HG03565 (cell line): ENCODE results near the gene PTGES2.

Experiments
- ATAC-seq: cut with Tn5 transposase; IDR thresholded peaks from one replicate; pipeline ENCODE4 v1.9.1; 2021; ENCODE audit warnings: mild to moderate bottlenecking, moderate library complexity; ENCODE audit not compliant: unreplicated experiment

Gene PTGES2

DNA sequence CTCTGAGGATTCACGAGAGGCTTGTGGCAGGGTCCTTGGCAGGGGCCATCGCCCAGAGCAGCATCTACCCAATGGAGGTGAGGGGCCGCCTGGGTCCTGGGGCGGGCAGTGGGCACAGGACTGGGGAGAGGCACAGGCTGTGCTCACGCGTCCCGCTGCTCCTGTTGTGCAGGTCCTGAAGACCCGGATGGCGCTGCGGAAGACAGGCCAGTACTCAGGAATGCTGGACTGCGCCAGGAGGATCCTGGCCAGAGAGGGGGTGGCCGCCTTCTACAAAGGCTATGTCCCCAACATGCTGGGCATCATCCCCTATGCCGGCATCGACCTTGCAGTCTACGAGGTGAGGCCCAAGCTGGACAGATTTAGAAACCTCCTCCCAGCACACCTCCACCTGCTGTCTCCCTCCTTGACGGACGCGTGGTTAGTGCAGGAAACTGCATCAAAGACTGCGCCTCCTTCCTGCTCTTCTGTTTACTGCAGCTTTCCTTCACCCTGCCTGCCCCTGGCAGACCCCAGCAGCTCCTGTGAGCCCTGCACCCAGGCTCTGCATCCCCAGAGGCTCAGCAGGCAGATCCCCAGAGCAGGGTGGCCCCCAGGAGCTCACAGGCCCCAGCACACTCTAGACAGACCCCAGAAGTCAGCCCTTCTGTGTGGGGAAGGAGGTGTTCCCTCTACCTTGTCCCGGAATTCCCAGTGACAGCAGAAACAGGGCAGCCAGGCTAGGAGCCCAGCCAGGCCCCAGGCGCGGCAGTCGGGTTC lies 21.2 kb downstream of the PTGES2 start:
- no peak for ATAC-seq

DNA sequence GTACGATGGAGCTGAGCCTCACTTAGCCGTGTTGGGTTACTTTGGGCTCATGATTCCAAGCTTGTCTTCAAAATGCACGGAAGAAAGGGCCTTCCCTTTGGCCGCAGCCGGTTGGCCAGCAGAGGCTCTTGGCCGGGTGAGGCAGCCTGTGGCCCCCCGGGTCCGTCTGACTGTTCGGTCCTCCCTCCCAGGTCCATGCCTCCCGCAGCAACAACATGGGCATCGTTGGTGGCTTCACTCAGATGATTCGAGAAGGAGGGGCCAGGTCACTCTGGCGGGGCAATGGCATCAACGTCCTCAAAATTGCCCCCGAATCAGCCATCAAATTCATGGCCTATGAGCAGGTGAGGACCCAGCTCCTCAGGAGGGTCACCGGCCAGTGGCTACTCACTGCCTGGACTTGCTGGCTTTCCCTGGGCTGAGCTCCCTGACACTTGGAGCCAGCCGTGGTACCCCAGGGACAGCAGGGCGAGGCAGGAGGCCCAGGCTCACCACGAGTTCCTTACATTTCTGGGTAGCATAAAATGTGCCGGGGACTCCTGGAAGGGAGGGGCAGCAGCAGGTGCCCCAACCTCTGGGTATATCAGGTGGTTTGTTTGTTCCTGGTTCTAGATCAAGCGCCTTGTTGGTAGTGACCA lies 21.9 kb downstream of the PTGES2 start:
- ATAC-seq, result no peak

DNA sequence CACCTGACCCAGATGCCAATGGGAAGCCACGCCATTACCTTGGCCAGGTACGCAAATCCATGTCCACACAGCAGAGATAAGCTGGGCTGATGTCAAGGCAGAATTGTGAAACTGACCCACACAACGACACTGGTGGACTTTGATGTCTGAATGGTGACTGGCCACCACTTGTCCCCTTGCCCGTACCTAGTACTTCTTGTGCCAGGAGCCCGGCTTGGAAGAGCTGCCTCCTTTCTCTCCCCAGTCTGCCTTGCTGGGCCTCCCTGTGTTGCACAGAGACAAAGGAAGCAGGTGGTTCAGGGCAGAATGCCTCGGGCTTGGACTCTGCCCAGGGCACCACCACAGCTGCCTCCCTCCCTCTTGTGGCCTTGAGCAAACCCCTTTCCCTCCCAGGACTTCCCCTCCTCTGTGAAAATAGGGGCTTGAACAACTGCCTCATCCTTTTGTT lies 23.3 kb downstream of the PTGES2 start:
- no peak for ATAC-seq

DNA sequence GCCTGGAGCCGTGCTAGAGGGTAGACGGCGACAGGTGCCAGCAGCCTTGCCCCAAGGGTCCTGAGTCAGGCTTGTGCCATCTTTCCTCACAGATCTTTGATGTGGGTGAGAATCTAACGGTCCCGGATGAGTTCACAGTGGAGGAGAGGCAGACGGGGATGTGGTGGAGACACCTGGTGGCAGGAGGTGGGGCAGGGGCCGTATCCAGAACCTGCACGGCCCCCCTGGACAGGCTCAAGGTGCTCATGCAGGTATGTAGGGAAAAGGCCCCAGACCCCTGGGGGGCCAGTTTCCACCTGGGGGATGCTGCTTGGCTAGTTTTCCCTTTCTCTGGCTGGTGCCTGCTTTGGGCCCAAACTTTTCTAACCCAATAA lies 24.0 kb downstream of the PTGES2 start:
- no peak for ATAC-seq

DNA sequence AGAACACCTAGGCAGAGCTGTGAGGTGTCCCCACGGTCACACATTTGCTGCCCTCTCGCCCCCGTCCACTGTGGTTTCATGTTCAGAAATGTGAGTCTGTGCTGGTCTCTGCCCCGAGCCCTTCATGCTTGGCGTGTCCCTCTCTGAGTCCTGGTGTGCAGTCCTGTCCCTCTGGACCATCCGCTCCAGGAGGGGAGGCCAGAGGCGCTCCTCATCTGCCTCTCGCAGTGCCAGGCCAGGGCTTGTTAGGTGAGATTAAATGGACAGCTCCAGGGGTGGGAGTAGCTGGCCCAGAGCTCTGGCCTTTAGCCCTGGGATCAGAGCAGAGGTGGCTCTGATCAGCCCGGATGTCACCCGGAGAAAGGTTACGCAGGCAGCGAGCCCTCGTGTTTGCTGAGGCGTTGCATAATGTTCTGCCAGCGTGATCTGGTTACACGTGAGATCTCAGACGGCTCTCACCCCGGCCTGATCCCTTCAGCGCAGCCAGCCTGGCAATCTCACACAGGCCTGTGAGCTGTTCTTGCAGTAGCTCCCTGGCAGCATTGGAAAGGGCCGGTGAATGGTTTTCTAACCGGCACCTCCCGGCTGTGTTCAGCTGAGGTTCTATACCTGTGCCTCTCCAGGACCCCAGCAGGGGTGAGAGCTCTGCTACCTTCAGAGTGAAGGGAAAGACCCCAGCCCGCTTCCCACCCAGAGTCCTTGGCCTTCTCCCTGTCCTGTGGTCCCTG lies 24.5 kb downstream of the PTGES2 start:
- ATAC-seq, result no peak

DNA sequence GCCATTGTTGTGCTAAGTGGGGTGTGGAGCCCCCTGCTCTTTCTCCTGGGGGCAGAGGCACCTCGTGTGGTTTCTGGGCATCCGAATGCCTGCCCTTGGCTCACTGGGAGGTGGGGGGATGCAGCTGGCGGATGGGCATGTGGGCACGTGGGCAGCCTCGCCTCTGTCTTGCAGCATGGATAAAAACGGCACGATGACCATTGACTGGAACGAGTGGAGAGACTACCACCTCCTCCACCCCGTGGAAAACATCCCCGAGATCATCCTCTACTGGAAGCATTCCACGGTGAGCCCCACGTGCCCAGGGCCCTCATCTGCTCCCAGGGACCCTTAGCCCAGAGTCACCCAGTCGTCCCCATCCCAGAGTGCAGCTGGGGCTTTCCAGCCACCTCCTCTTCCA lies 25.3 kb downstream of the PTGES2 start:
- no peak for ATAC-seq

DNA sequence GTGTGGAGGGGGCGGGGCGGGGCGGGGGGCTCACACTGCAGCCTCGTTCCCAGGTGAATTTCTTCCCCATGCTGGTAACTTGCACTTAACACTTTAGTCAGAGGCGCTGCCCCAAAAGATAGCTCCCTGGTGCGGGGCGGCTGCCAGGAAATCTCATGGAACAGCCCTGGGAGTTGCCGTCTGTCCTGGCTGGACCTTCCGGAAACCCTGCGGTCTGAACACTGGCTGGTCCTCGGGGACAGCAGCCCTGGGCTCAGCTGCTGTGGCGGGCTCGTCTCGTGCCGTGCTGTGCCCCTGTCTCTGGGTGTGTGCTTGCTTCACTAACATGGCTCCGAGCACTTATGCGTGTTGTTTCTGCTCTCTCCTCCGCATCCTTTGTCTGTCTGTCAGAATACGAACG lies 25.8 kb downstream of the PTGES2 start:
- no peak for ATAC-seq

DNA sequence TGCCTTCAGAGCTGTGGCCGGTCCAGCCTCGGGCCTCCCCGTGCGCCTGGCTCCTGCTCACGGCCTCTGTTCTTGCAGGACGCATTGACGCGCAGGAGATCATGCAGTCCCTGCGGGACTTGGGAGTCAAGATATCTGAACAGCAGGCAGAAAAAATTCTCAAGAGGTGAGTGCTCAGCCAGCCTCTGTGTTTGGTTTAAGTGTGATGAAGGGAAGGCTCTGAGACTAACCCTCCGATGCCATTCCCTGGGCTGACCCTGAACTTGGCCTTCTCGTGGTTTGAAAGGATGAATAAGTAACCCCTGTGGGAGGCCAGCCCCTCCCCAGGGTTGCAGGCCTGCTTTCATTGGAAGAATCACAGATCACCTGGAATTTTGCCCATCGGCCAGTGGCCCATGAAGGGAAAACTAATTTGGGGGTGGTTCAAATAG lies 26.3 kb downstream of the PTGES2 start:
- no peak for ATAC-seq

DNA sequence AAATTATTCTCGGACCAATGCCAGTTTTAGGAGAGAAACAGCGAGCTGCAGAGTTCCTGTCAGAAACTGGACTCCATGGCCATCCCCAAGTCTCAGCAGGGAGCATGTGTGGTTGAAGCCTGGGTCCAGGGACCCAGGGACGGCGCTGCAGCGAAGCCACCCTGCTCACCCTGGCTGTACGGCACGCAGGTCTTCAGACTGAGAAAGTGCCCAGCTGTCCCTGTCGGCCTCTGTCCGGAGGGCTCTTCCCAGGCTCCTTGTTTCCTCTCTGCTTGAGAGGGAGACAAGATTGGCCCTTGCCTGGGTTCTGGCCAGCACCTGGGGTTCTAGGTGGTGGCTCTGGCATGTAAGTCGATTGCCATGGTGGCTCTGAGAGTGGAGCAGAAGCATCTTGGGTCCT lies 26.9 kb downstream of the PTGES2 start:
- no peak for ATAC-seq

DNA sequence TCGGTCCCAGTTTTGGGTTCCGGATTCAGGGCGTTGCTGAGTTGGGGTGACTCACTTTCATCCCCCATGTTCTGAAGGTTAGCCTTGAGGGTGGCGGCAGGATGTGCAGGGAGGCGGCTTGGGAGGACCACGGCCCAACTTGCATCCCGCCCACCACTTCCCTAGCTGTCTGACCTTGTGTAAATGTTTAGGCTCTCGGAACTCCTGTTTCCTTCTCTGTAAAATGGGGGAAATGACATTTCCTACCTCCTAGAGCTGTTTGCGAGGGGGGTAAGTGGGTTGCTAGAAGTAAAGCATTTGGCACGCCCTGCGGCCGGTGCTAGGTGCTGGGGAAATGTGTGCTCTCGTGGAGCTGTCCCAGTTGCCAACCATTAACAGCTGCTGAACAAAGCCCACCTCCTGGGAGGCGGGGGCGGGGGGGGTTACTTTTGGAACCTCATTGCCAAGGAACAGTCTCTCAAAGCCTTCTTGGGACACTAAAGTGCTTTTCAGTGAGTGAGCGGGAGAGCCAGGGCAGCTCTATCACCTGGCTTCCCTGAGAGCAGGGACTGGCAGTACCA lies 27.5 kb downstream of the PTGES2 start:
- ATAC-seq, result no peak

DNA sequence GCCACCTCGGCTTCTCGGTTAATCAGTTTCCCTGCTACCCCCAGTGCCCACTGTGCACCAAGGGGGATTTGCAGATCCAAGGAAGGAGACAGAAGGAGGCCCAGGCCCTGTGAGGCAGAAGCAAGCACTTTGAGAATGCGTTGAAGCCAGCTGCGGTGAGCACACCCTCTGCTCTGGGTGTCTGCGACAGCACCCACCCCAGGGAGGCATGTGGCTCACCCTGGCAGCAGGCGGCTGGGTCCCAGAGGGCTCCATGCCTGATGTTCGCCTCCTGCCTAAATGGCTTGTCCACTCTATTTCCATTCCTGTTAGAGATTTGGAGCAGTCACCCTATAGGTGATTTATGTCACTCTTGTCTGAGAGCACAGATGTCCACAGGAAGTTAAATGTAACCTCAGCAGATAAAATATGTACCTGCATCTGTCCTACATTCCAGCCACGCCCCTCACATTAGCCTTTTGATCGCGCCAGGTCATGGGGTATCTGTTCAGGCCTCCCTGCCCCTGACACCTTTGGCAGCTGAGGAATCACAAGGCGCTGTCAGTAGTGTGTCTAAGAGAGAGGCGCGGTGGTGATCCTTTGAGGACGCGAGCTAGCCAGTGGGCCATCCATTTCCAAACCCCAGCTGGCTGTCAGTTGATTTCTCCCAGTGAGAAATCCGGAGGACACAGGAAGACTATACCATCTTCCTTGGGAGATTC lies 28.1 kb downstream of the PTGES2 start:
- ATAC-seq, result no peak

DNA sequence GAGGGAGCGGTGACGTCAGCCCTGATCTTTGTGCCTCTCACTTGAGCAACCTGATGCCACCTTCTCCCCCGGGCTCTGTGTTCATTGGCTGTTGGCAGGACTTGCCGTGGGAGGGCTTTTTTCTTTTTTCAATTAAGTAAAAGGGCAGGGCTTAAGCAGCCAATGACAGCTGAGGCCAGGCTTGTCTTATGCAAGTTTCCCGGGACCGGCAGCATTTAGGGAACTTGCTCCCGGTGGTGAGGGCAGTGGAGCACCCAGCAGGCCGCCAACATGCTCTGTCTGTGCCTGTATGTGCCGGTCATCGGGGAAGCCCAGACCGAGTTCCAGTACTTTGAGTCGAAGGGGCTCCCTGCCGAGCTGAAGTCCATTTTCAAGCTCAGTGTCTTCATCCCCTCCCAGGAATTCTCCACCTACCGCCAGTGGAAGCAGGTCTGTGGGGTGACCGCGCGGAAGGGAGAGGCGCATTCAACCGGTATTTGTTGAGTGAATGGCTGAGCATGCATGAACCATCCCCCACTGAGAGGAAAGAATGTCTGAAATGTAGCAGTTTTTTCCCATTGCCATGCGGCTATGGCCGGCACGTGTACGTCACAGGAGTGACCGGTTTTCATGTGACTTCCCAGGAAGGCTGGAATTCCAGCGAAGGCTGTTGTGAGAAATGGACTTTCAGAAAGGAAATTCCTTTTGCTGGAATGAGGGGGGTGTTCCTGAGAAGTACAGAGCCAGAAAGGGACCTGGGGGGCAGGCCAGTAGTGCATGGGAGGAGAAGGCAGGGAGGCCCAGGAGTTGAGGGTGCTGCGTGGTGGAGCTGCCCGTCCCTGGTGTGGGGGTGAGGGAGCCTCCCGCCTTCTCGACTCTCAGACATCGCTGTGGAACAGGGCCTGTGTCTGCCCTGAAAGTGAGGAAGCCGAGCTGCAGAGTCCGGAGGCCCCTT lies 29.0 kb downstream of the PTGES2 start:
- no peak for ATAC-seq

DNA sequence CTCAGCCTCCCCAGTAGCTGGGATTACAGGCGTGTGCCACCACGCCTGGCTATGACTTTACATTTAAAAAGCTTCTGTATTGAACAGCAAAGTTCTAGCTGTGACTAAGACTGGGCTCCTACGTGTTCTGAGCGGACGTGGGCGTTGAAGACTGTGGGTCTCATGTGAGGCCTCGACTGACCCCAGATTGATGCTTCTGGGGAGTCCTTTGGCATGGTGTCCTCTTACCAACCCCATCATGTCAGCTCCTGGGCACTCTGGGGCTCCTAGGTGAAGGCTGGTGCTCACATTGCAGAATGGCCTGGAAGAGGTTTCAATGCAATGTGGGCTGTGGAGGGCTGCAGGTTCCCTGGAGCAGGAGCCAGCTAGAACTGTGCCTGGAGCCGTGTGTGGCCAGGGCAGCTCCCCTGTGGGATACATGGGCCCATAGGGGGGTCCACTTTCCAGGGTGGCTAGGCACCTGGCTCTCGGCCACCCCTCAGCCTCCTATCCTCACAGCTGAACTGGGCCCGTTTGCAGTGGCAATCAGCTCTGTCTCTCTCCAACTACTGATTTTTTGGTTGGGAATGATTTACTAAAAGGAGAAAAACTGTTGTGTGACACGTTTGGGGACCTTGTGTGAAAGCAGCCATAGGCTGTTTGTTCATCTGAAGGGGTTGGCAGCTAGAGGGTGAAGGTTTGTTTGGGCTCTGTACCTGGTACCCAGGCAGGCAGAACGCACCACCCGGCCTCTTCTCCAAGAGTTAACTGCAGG lies 29.8 kb downstream of the PTGES2 start:
- no peak for ATAC-seq

DNA sequence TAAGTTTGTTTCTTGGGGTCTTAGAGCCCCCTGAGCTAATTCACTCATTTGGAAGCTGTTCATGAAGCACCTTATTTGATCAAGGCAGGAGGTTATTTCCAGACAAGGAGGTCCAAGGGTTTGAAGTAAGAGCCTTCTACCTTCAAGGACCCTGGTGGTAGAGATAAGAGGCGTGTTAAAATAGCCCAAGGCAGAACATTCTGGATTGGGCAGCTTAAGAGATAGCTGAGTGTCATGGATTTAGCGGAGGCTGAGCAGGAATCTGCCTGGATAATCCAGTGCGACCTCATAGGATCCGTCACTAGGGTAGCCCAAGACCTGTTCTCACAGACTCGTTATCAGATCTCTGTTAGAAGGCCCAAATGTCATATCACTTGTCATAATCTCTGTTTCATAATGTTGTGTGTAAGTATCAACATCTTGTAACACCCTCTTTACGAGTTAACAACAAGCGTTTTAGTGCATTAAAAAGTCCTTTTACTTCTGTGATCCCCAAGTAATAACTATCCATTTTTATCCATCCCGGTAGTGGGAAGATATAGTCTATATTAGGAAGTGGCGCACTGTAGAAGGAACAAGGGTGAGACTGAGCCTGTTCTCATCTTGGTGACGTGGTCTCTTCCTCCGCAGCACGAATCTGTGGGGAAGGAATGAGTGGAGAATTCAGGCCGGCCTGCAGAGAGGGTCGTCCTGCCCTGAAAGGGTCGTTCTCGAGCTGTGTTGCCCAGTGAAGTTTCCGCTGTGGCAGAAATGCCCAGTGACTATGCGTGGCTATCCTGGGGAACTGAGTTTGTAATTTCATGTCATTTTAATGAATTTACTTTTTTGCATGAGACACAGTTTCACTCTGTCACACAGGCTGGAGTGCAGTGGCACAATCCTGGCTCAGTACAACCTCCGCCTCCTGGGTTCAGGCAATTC lies 30.7 kb downstream of the PTGES2 start:
- ATAC-seq, result no peak

DNA sequence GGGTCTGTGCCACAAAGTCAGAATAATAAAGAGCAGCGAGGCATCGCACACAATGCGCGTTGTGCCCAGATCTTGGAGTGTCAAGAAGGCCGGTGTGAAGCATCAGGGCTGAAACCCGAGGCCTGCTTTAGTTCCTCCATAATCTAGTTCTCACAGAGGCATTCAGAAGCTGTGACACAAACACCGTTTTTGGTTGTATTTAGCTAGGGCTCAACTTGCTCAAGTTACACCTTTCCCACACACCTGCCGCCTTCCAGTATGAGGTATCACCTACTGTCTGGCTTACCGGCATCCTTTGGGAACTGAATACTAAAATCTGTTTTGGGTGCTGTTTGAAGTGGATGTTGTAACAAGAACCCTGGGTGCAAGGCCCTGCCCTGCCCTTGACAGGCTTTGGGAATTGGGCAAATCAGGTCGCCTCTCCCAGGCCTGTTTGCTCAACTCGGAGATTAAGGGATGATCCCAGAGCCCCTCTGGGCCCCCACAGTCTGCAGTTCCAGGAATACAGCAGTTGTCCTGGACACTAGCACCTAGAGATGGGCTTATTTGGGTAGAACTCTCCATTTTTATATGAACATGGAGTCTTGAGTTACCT lies 32.5 kb downstream of the PTGES2 start:
- no peak for ATAC-seq

DNA sequence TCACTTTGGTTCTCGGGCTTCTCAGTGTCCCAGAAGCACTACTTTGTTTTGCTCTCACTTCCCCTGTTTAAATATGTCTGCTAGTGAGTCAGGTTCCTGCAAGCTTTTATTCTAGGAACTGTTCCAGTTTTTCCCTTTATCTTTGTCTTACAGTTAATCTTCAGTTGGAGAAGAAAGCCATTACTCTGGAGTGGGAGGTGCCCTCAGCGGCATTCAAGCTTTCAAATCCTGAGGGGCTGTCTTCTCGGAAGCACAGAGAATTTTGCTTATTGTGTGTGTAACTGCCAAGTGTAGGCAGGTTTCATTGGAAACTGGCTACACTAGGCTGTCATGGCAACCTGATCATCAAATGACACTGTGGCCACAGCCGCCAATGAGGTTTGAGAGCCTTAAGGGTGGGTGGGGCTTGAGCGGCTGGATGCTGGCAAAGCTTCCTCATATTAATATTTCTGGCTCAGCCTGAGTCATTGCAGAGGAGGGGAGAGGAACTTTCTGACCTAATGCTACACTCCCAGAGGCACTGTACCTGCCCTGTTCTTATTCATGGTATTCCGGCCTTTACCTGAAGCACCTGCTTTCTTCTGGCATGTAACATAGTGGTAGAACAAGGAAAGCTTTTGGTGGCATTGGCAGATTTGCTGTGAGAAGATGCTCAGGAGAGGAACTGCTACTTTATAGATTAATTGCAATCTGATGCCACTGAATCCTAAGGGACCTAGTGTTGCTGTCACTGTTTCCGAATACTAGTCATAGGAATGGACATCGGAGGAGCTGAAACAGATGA lies 33.2 kb downstream of the PTGES2 start:
- ATAC-seq, result peak; percentile 90

DNA sequence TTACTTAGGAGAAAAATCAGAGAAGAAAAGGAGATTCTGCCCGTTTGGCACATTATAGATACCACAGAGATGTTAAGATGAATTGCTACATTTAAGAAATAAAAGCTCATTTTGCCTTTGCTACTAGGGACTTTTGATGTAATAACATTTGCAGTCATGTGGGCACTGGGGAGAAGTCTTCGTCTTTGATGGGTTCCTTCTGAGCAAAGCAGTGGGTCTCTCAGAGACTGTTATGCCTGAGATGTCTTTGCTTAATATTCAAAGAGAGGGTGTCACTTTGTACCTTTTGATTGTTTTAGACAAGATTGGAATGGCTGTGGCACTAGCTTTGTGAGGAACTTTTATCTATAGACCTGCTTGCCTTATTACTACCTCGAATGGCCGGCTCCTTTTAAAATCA lies 34.5 kb downstream of the PTGES2 start:
- no peak for ATAC-seq
